HG02588 (cell line): Measurements from ENCODE around the gene TNIK.
"Not testable (repeated sequence)": the region's sequence is repeated elsewhere in the genome, so short reads cannot be mapped to it uniquely, and the experiment has no call there.

Experiments
- ATAC-seq: cut with Tn5 transposase; IDR thresholded peaks from one replicate; pipeline ENCODE4 v1.9.1; 2021; ENCODE audit warnings: mild to moderate bottlenecking, moderate library complexity; ENCODE audit not compliant: unreplicated experiment

The TNIK gene

DNA sequence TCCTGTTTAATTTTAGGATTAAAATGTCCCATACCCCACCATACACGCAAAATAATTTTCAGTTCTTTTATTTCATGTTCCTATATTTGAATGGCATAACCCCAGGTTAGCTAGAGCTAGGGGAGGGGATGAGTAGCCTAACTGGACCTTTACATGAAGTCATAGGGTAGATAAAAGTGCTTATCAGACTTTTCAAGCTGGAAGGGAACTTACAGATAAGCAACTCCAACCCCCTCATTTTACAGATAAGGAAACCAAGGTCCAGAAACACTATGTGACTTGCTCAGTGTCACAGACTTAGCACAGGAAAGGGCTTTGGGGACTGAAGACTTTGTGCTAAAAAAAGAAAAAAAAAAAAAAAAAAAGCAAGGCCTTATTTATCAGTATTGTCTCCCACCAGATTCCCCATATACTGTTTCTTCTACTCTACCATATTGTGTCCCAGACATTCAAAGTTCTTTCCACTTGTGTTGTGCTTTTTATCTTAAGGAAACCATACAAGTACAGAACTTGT is 10.6 kb upstream of the TNIK start:
- ATAC-seq: no peak

DNA sequence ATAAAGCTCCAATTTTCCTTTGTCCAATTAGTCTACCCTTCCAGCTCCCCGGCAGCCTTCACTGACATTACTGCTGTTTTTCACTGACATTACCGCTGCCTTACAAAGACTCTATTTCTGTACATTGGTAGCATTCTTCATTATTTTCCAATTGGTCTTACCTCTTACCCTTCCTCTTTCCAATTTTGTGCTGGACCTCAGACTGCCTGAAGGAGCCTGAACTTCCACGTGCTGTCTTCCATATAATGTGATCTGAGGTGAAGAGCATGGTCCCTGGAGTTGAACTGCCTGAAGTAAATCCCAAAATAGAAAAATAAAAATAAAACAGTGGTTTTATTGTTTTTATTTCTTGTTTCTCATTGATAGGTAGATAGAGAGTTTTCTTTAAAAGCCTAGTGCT is 9.2 kb upstream of the TNIK start:
- ATAC-seq: no peak

- ATAC-seq: no peak
Observed at GRCh38 chr3:171468296-171468906, 8.2 kb upstream of the TNIK start.

DNA sequence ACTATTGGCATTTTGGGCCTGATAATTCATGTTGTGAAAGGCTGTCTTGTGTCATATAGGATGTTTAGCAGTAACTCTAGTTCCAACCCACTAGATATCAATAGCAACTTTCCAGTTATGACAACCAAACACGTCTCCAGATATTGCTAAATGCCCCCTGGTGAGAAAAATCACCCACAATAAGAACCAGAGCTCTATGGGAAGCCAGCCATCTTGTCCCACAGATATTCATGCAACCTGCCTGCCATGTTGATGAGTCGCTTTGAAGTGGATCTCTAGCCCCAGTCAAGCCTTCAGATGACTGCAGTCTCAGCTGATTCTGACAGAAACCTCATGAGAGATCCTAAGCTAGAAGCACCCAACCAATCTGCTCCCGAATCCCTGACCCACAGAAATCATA is 5.6 kb upstream of the TNIK start:
- no peak for ATAC-seq

GRCh38 chr3:171464462-171464861 is 4.3 kb upstream of the TNIK start:
- ATAC-seq: no peak

GRCh38 chr3:171462224-171462623 is 2.0 kb upstream of the TNIK start:
- no peak for ATAC-seq

- no peak for ATAC-seq
Observed at GRCh38 chr3:171461525-171461917, 1.3 kb upstream of the TNIK start.

- peak; percentile 29 for ATAC-seq
Observed at GRCh38 chr3:171460725-171461524, 720 bp upstream of the TNIK start.

- no peak for ATAC-seq
Observed at GRCh38 chr3:171459137-171459941, 866 bp downstream of the TNIK start.

DNA sequence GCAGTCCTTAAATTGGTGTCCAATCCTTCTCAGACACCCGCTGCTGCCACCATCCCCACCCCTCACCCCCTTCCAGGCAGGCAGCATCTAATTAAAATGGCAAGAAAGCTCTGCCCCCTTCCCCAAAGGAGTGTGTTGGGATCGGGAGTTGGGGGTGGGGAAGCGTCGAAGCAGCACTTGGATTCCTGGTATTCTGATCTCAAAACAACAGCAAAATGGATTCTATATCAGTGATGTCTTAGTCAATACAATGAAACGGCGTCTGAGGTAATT is 1.4 kb downstream of the TNIK start:
- no peak for ATAC-seq

DNA sequence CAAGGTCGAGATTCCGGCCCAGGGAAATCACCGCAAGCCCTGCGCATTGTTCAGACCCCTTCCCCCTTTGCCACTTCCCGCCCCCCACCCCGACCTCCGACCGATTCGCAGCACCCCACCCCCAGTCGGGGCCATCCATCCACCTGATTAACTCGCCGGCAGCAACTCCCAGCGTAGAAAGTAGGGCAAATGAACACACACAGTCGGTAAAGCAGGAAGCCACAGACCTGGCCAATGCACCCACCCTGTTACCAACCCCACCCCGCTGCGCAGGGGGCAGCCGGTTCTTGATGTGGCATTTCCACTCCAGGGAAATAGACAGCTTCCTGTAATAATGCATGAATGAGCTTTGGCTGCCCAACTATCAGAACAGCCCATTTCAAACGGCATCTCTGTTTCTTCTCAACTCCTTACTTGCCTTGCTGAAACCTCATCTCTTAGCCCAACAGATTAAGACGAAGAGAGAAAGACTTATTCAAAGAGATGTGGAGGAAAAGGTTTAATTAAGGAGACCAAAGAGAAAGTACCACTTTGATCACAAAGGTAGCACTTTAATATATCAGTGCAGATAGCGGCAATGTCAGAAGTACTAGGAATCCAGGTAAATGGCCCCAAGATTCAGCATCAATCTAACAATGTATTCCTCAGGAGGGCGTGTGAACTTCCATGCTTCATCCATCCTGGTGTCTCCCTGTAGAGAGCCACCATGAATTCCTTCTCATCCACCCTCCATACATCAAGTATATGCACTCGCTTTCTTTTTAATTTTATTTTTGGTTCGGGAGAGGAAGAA is 1.9 kb downstream of the TNIK start:
- ATAC-seq: no peak

DNA sequence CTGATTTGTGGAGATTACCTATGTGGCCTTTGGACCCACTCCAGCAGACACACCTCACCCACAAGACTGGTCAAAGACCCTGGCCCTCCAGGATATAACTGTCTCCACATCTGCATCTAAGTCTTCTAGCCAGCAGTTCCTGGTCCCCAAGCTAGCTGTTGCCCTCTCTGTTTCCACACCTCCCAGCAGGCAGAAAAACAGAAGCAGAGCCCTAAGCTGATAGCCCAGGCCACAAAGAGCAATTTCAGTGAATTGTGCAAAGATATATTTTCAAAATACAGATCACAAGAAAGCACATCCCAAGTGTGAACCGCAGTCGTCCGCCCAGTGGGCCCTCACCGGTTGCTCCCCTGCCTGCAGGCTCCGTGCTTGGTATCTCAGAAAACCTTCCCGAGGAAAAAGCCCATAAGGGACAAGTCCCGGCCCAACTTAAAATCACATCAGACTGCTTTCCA is 2.6 kb downstream of the TNIK start:
- no peak for ATAC-seq

DNA sequence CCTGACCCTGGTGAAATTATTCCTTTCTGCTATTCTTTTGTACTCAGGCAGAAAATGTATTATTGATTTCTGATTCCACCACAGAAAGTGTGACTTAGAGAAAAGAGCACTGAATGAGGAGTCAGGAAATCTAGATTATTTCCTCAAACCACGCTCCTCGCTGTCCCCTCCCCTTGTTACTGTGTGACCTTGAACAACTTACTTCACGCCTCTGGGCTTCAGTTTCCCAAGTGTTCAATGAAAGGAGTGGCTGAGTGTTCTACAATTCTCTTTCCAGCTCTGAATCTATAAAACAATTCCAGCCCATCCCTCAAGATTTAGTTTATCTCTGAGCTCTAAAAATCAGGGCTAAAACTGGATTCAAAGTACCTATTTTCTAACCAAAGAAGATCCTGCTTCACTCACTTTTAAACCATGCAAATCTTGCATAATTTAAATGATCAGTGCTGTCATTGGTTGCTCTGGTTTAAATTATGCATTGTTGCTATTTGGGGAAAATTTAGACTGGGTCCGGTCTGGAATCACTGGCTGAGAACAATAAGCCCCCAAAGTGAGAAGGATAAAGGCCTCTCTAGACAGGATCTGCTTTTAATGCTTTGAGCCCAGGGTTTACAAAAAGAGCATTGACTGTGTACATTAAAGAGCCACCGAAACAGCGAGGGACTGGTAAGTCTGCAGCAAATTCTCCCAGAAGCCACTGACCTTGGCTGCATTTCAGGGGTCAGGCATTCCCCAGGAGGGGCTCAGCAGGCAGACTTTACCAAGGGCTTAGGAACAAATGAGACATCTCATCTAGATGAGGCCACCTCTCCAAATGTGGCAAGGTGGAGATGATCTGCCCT is 3.2 kb downstream of the TNIK start:
- ATAC-seq: no peak

GRCh38 chr3:171455603-171456550 is 4.3 kb downstream of the TNIK start:
- no peak for ATAC-seq

DNA sequence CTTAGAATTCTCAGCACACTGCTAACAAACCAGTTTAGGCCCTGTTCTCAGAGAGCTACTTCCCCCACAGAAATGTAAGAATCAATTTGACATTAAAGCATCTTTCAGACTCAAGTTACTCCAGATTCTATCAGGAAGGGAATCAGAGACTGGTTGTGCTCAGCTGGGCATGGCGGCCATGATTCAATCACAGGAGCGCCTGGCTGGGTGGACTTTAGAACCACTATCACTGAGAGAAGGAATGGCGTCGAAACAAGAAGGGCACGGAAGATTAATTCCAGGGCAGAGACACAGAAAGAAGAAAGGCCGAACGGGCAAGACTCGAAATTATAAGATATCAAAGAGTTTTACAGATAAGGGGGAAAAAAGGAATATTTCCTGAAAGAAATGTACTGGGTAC is 6.2 kb downstream of the TNIK start:
- ATAC-seq: no peak

GRCh38 chr3:171453180-171453886 is 6.9 kb downstream of the TNIK start:
- ATAC-seq: no peak

DNA sequence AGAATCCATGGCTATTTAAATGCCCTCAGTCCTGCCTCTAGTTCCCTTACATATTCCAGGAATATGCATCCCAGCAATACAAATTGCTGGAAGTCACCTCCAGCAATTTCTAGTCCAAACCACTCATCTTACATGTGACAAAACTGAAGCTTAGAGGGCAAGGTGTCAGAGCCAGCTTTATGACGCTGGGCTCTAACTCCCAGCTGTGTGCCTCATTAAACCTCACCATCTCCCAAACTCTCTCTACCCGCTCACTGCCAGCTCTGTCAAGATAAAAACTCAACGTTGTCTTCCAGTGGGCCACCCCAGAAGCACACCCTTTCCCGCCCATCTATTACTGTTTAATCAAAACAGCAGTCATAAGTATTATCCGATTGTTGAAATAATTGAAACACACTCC is 7.9 kb downstream of the TNIK start:
- no peak for ATAC-seq

- ATAC-seq: no peak
Observed at GRCh38 chr3:171451915-171452314, 8.3 kb downstream of the TNIK start.

DNA sequence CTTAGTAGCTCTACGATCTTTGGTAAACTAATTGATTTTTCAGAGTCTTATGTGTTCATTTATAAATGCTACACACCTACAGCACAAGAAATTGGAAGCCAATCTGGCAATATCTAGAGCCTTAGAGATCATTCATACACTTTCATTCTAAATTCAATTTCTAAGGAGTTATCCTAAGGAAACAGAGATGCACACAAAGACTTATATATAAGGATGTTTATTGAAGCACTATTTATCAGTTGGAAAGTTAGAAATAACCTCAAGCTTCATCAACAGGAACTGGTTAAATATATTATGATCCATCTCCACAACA is 12.7 kb downstream of the TNIK start:
- ATAC-seq: not testable (repeated sequence)
